Pancreas (tissue), 10 donors: ENCODE measurements around the gene THBS2. TPM values are rescaled to one million over a fixed set of nuclear protein-coding genes. Genes with fewer than 3 reads are reported as not detected.
"Not testable (repeated sequence)": the region's sequence is repeated elsewhere in the genome, so short reads cannot be mapped to it uniquely, and the experiment has no call there.

Source experiments
- ATAC-seq, 4 donors: fragments of 200-7000 bp; cut with Tn5 transposase; one replicate each; pipeline versions ENCODE4 v1.8.0 to v1.9.1; 2020; ENCODE audit warnings: mild to moderate bottlenecking in 4 of 4, moderate library complexity in 4 of 4
- DNase-seq, 6 donors: peaks; one replicate each; pipeline ENCODE4 v3.0.0-alpha.2; 2020
- FAIRE-seq: peaks from 2 replicates; lab custom pipeline; 2012; peaks lifted over from hg19 to GRCh38; lab: Jason Lieb, UNC
- H3K27ac ChIP-seq, 4 donors: fragments of 200-600 bp; sonication (generic); 1 replicate in 3 of 4; 2 replicates in 1 of 4; pipeline versions ENCODE4 v1.5.0 to v1.8.0; 2020
- H3K27me3 ChIP-seq, 4 donors: fragments of 200-600 bp; one replicate each; pipeline ENCODE4 v1.8.0; 2021
- H3K36me3 ChIP-seq, 3 donors: fragments of 200-600 bp; sonication (generic) in 1 of 3; one replicate each; pipeline versions ENCODE4 v1.5.0 to v1.8.0; 2020 to 2021
- H3K4me1 ChIP-seq, 3 donors: fragments of 200-600 bp; one replicate each; pipeline ENCODE4 v1.8.0; 2021
- H3K4me3 ChIP-seq, 4 donors: fragments of 200-600 bp; sonication (generic) in 2 of 4; one replicate each; pipeline versions ENCODE4 v1.5.0 to v1.8.0; 2020 to 2021
- H3K9me3 ChIP-seq, 4 donors: fragments of 200-600 bp; one replicate each; pipeline ENCODE4 v1.8.0; 2021
- CTCF ChIP-seq, 4 donors: fragments of 200-600 bp; sonication (generic) in 3 of 4; IDR thresholded peaks; one replicate each; pipeline versions ENCODE4 v1.5.0 to v1.8.0; 2021; ENCODE audit warnings: antibody characterized with exemption in 4 of 4
- WGBS, 2 donors: extraction: QIAGEN DNeasy Blood & Tissue Kit; methylation state at CpG; one replicate each; pipeline ENCODE4 v1.1.7; 2013; 5-methylcytosine and 5-hydroxymethylcytosine counted together
- intact Hi-C, 3 donors: fragments of 100-400 bp; cut with DNase I; formaldehyde crosslinking; loops; one replicate each; pipeline versions ENCODE4 v1.11.1 to v1.14.2; 2022
- polyA plus RNA-seq, 2 donors: library from polyadenylated mRNA; stranded (reverse); fragments of 200-250 nt; gene quantifications; one replicate each; pipeline ENCODE4 v1.2.3, GENCODE V29; 2013
- total RNA-seq, 6 donors: library from RNA; stranded (reverse); fragmentation: NEBNext Ultra II Directional in 4 of 6; extraction: Animal tissue kit (Norgen Biotek cat#: 25700) in 4 of 6; gene quantifications; one replicate each; pipeline versions ENCODE4 v1.2.1 to v1.2.4, GENCODE V29; 2021 to 2023
- donor health status: healthy with polysubstance abuse.
- donor health status: DM: no; HTN: no; CAD: no; lungs with moderate emphysema.
- donor health status: DM: no; HTN: no; CAD: no.
- donor health status: control.
- donor health status: control.
- donor health status: Bipolar disorder and iron deficiency.
- donor health status: DM: yes; HTN: yes; CAD: no.
- donor health status: DM: no; HTN: no; CAD: no.
- donor health status: DM: no; HTN: no; CAD: no.
- donor health status: DM: yes; HTN: yes; CAD: no.

Gene THBS2
- total and polyA plus RNA-seq, 8 donors: 0.96 to 39.4 (median 2.6) TPM

- H3K4me1 ChIP-seq: no peaks in the 10 kb centered on the region
- no peak for FAIRE-seq
- intact Hi-C loops: no loop called here
- no peak for TF ChIP-seq CTCF (IDR thresholded peaks at IDR 0.05)
- H3K36me3 ChIP-seq: no peaks in the 10 kb centered on the region
- WGBS, 2 donors: 33 to 46% methylated on average over 2 of the region's 2 CpGs
- no peaks in the 10 kb centered on the region for H3K27me3 ChIP-seq
- no peak for DNase-seq
- H3K9me3 ChIP-seq: no peaks in the 10 kb centered on the region
- no peak overlapping the region for H3K27ac ChIP-seq
- no peak for ATAC-seq
- no peak overlapping the region for H3K4me3 ChIP-seq
Measured at GRCh38 chr6:169204167-169204566, 49.5 kb downstream of the THBS2 start.

DNA sequence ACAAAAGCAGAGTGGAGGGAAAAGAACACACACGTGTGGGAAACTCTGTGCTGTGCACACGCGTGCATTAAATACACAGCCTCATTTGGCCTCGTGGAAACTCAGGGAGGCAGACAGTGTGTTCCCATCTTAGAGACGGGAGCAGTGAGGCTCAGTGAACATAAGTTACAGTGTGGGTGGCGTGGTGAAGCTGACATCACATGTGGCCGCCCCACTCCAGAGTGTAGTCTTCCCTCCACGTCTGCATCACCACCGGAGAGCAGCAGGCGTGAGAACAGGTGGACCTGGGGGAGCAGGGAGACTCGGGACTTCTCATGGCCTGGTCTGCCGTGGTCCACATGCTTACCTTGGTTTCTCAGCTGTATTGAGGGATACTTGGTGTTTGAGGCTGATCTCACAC is 51.7 kb downstream of the THBS2 start:
- no peak for TF ChIP-seq CTCF (IDR thresholded peaks at IDR 0.05)
- intact Hi-C loops: no loop called here
- ATAC-seq: no peak
- no peak for DNase-seq
- Histone ChIP-seq H3K9me3 (no peaks in the 10 kb centered on the region), H3K4me1 (no peaks in the 10 kb centered on the region), H3K4me3 (no peak overlapping the region), H3K27me3 (no peaks in the 10 kb centered on the region), H3K27ac (no peak overlapping the region), H3K36me3 (no peaks in the 10 kb centered on the region)
- FAIRE-seq: no peak
- 66 to 84% methylated on average over 12 of the region's 12 CpGs for WGBS, 2 donors

GRCh38 chr6:169200893-169201514 is 52.6 kb downstream of the THBS2 start:
- no peaks in the 10 kb centered on the region for H3K9me3 ChIP-seq
- H3K4me3 ChIP-seq: no peak overlapping the region
- H3K36me3 ChIP-seq: no peaks in the 10 kb centered on the region
- H3K27ac ChIP-seq: no peak overlapping the region
- ATAC-seq (no peak), DNase-seq (no peak), FAIRE-seq (no peak)
- 58 to 79% methylated on average over 11 of the region's 11 CpGs for WGBS, 2 donors
- H3K27me3 ChIP-seq: no peaks in the 10 kb centered on the region
- H3K4me1 ChIP-seq: no peaks in the 10 kb centered on the region
- intact Hi-C loops: no loop called here
- TF ChIP-seq CTCF (IDR thresholded peaks at IDR 0.05): no peak

DNA sequence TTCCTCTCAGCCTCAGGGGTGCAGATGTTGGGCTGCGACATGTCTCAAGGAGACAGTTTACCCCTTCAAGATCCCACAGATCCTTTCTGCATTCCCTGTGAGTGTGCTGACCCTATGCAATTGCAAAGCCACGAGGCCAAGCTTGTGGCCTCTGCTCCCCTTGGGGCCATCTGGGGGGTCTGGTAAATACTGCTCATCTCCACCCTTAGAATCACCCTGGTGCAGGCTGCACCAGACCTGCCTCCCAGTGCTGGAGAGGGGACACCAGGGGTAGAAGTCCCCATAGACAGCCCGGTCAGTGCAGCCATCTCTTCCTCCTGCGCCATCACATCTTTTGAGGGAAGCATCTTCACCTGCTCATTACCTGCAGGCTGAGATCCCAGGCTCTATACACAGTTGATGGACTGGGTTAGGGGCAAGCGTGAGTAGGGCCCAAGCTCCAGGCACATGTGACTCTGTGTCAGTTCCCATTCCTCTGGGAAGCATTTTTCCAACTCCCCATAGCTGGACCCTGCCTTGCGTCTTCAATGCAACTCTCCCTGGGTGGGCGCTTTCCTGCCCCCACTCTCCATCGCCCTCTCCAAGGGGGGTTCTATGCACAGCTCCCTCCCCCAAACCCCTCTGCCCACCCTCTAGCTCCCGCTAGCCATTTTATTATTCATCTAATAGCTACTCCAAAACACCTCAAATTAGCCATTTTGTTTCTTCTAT is 53.9 kb downstream of the THBS2 start:
- Histone ChIP-seq H3K9me3 (no peaks in the 10 kb centered on the region), H3K27ac (no peak overlapping the region), H3K4me1 (no peaks in the 10 kb centered on the region), H3K4me3 (no peak overlapping the region), H3K36me3 (no peaks in the 10 kb centered on the region), H3K27me3 (no peaks in the 10 kb centered on the region)
- no peak for TF ChIP-seq CTCF (IDR thresholded peaks at IDR 0.05)
- 78 to 81% methylated on average over 9 of the region's 9 CpGs for WGBS, 2 donors
- intact Hi-C loops: no loop called here
- ATAC-seq: no peak
- no peak for FAIRE-seq
- DNase-seq: no peak

- no peak overlapping the region for H3K4me3 ChIP-seq
- H3K36me3 ChIP-seq: no peaks in the 10 kb centered on the region
- no peak for ATAC-seq
- H3K27me3 ChIP-seq: no peaks in the 10 kb centered on the region
- no peak overlapping the region for H3K27ac ChIP-seq
- intact Hi-C loops: no loop called here
- no peak for DNase-seq
- no peaks in the 10 kb centered on the region for H3K9me3 ChIP-seq
- 80 to 94% methylated on average over 3 of the region's 3 CpGs for WGBS, 2 donors
- H3K4me1 ChIP-seq: no peaks in the 10 kb centered on the region
- FAIRE-seq: no peak
- no peak for TF ChIP-seq CTCF (IDR thresholded peaks at IDR 0.05)
Measured at GRCh38 chr6:169198885-169199284, 54.8 kb downstream of the THBS2 start.

- H3K36me3 ChIP-seq, DNase-seq, H3K9me3 ChIP-seq, H3K27me3 ChIP-seq, FAIRE-seq, ATAC-seq, H3K4me3 ChIP-seq, H3K4me1 ChIP-seq, H3K27ac ChIP-seq, intact Hi-C loops: not testable (repeated sequence)
- 80 to 93% methylated on average over 15 of the region's 15 CpGs for WGBS, 2 donors
Measured at GRCh38 chr6:169197929-169198328, 55.7 kb downstream of the THBS2 start.

DNA sequence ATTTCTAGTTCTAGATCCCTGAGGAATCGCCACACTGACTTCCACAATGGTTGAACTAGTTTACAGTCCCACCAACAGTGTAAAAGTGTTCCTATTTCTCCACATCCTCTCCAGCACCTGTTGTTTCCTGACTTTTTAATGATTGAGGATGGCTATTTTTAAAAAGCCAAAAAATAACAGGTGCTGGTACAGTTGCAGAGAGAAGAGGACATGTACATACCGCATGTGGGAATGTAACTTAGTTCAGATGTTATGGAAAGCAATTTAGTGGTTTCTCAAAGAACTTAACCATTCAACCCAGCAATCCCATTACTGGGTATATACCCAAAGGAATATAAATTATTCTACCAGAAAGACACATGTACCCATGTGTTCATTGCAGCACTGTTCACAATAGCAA is 57.4 kb downstream of the THBS2 start:
- H3K27ac ChIP-seq, H3K9me3 ChIP-seq, H3K4me3 ChIP-seq, FAIRE-seq, H3K27me3 ChIP-seq, DNase-seq, H3K36me3 ChIP-seq, intact Hi-C loops, H3K4me1 ChIP-seq, ATAC-seq: not testable (repeated sequence)
- 21 to 87% methylated on average over 1 to 2 of the region's 2 CpGs for WGBS, 2 donors
